Chondrocyte (in vitro differentiated cells): ENCODE measurements around the gene INTU. TPM values are rescaled to one million over a fixed set of nuclear protein-coding genes. Genes with fewer than 3 reads are reported as not detected.

Experiments used
- DNase-seq: peaks from one replicate; pipeline ENCODE4 v3.0.0; 2021; ENCODE audit warnings: mixed read lengths, low spot score
- H3K27ac Mint-ChIP-seq: one replicate; pipeline ENCODE4 v1.8.0; 2021; ENCODE audit warnings: mild to moderate bottlenecking, moderate library complexity, mixed read lengths; ENCODE audit not compliant: unreplicated experiment
- H3K27me3 Mint-ChIP-seq: 2 replicates; pipeline ENCODE4 v1.8.0; 2021; ENCODE audit warnings: low read depth, mixed read lengths
- H3K36me3 Mint-ChIP-seq: 2 replicates; pipeline ENCODE4 v1.8.0; 2021; ENCODE audit warnings: low read depth, mixed read lengths
- H3K4me1 Mint-ChIP-seq: 2 replicates; pipeline ENCODE4 v1.8.0; 2021; ENCODE audit warnings: low read depth, mild to moderate bottlenecking, mixed read lengths
- H3K4me3 Mint-ChIP-seq: one replicate; pipeline ENCODE4 v1.8.0; 2021; ENCODE audit warnings: mild to moderate bottlenecking, moderate library complexity, mixed read lengths; ENCODE audit not compliant: unreplicated experiment
- H3K9me3 Mint-ChIP-seq: 2 replicates; pipeline ENCODE4 v1.8.0; 2021; ENCODE audit warnings: low read depth, mixed read lengths
- total RNA-seq: library from RNA; stranded (reverse); gene quantifications from 3 replicates; pipeline ENCODE4 v1.2.1, GENCODE V29; 2021
- TF ChIP-seq, protein P1 (sequence below): fragments of 200-600 bp; sonication (generic); IDR thresholded peaks from 2 replicates; pipeline ENCODE4 v1.5.0; 2021; ENCODE audit warnings: antibody characterized with exemption, mild to moderate bottlenecking, moderate library complexity

Gene INTU
- total RNA-seq, 1 donor from 2014 or later: 11.4 TPM

DNA sequence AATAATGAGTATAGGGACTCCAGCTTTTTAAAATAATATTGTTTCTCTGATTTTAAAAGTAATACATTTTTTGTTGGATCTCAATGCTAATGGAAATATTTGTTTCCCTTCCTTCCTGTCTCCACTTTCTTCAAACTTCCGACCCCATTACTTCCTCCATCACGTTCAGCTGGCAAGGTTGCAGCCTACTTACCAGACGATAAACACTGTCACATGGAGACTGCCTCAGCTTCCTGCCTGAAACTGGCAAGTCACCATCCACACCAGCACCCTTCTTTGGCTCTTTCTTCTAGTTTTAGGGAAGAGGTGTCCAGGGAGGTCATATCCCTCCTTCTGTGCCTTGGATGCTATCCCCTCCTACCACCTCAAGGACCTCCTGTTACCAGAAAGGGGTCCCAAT, 3.4 kb upstream of the INTU start:
- no peaks in the 10 kb centered on the region for H3K9me3 Mint-ChIP-seq
- no peak overlapping the region for H3K27ac Mint-ChIP-seq
- TF ChIP-seq, protein P1, sequence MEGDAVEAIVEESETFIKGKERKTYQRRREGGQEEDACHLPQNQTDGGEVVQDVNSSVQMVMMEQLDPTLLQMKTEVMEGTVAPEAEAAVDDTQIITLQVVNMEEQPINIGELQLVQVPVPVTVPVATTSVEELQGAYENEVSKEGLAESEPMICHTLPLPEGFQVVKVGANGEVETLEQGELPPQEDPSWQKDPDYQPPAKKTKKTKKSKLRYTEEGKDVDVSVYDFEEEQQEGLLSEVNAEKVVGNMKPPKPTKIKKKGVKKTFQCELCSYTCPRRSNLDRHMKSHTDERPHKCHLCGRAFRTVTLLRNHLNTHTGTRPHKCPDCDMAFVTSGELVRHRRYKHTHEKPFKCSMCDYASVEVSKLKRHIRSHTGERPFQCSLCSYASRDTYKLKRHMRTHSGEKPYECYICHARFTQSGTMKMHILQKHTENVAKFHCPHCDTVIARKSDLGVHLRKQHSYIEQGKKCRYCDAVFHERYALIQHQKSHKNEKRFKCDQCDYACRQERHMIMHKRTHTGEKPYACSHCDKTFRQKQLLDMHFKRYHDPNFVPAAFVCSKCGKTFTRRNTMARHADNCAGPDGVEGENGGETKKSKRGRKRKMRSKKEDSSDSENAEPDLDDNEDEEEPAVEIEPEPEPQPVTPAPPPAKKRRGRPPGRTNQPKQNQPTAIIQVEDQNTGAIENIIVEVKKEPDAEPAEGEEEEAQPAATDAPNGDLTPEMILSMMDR: no peak
- H3K36me3 Mint-ChIP-seq: no peaks in the 10 kb centered on the region
- peaks cover 7% of the 10 kb centered on the region for H3K27me3 Mint-ChIP-seq
- no peak overlapping the region for H3K4me3 Mint-ChIP-seq
- no peak for DNase-seq
- H3K4me1 Mint-ChIP-seq: peaks cover 17% of the 10 kb centered on the region

- DNase-seq: no peak
- Mint-ChIP-seq H3K4me3 (no peak overlapping the region), H3K9me3 (no peaks in the 10 kb centered on the region), H3K36me3 (no peaks in the 10 kb centered on the region), H3K27me3 (peaks cover 7% of the 10 kb centered on the region), H3K4me1 (peaks cover 25% of the 10 kb centered on the region), H3K27ac (no peak overlapping the region)
- TF ChIP-seq, protein P1: no peak
Measured at GRCh38 chr4:127630152-127630551, 2.6 kb upstream of the INTU start.

DNA sequence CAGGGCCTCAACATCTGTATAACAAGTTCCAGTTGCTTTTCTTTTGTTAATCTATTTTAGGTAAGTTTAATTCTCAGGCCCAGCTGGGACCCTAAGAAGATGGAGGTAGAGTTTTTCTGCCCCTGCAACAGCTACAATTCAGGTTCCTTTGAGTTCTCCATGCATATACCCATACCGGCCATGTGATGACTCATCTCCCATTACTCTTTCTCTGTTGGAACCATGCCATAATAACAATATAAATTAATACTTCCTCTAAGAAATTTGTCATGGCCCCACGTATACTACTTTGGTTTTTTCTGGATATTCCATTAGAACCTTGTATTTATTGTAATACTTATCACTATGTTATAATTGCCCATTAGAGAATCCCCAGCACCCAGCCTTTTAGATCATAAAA, 1.3 kb upstream of the INTU start:
- Mint-ChIP-seq H3K4me1 (peaks cover 30% of the 10 kb centered on the region), H3K4me3 (no peak overlapping the region), H3K27me3 (peaks cover 7% of the 10 kb centered on the region), H3K27ac (no peak overlapping the region), H3K9me3 (no peaks in the 10 kb centered on the region), H3K36me3 (no peaks in the 10 kb centered on the region)
- DNase-seq: no peak
- TF ChIP-seq, protein P1: no peak

DNA sequence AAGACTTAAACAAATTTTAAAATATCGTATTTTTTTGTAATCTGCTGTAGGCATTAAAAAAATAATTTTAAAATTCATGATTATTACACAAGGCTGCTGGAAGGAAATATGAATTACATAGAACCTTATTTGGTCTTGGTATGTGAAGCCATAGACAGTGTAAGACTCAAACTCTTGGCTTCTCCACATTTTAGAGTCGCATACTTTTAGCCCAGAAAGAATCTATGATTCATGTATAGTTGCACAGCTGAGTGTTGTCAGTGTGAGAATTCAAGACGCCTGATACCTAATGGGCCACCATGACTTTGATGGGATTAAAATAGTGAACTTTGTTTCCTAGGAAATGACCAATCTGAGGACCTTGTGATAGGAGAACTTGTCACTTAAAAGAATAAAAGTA, 1.4 kb downstream of the INTU start:
- no peak for DNase-seq
- TF ChIP-seq, protein P1: no peak
- peak overlapping the region; percentile 98 for H3K27ac Mint-ChIP-seq
- peaks cover 30% of the 10 kb centered on the region for H3K4me1 Mint-ChIP-seq
- H3K27me3 Mint-ChIP-seq: no peaks in the 10 kb centered on the region
- H3K4me3 Mint-ChIP-seq: peak overlapping the region; percentile 94
- no peaks in the 10 kb centered on the region for H3K9me3 Mint-ChIP-seq
- no peaks in the 10 kb centered on the region for H3K36me3 Mint-ChIP-seq

GRCh38 chr4:127641524-127641923, 8.8 kb downstream of the INTU start:
- H3K9me3 Mint-ChIP-seq: no peaks in the 10 kb centered on the region
- no peak overlapping the region for H3K4me3 Mint-ChIP-seq
- DNase-seq: no peak
- no peaks in the 10 kb centered on the region for H3K27me3 Mint-ChIP-seq
- H3K4me1 Mint-ChIP-seq: peaks cover 23% of the 10 kb centered on the region
- TF ChIP-seq, protein P1: no peak
- no peak overlapping the region for H3K27ac Mint-ChIP-seq
- peaks cover 12% of the 10 kb centered on the region for H3K36me3 Mint-ChIP-seq
